AG04450 (cell line): ENCODE data around the gene FGF14. TPM values are rescaled to one million over a fixed set of nuclear protein-coding genes. Genes with fewer than 3 reads are reported as not detected.

ENCODE experiments used
- CTCF ChIA-PET: fragments of 300-600, 350-600 bp; formaldehyde crosslinking; extraction: SDS; loops from one replicate; lab custom pipeline; 2022; ENCODE audit warnings: antibody characterized with exemption, inconsistent platforms; lab: Charles Lee
- POLR2A ChIA-PET: fragments of 350-600 bp; formaldehyde crosslinking; extraction: SDS; loops from one replicate; lab custom pipeline; 2021; ENCODE audit warnings: antibody characterized with exemption, inconsistent platforms; lab: Yijun Ruan, JAX
- DNase-seq: peaks from one replicate; pipeline ENCODE4 v3.0.0-alpha.2; 2011; ENCODE audit warnings: low read depth, low spot score
- H3K27ac ChIP-seq: one replicate; pipeline ENCODE4 v1.5.1; 2012; ENCODE audit warnings: low read depth, low read length, control low read depth
- H3K27me3 ChIP-seq: one replicate; pipeline ENCODE4 v1.6.0; 2012; ENCODE audit warnings: low read length; ENCODE audit not compliant: control insufficient read depth, insufficient read depth
- H3K4me3 ChIP-seq: 2 replicates; pipeline ENCODE4 v1.5.1; 2011; ENCODE audit warnings: mild to moderate bottlenecking, low read depth, low read length, control low read depth
- H3K9me3 ChIP-seq: 2 replicates; pipeline ENCODE4 v1.5.1; 2012; ENCODE audit warnings: low read length; ENCODE audit not compliant: control insufficient read depth, insufficient read depth
- polyA plus RNA-seq: library from polyadenylated mRNA; depleted of rRNA; stranded (reverse); fragments of >200 nt; gene quantifications from 2 replicates; pipeline ENCODE4 v1.2.3, GENCODE V29; 2011
- TF ChIP-seq, protein P1 (sequence below): IDR thresholded peaks from 2 replicates; pipeline ENCODE4 v1.5.1; 2011; ENCODE audit warnings: low read depth, low read length, control low read depth, inconsistent platforms

The FGF14 gene
- polyA plus RNA-seq, 1 experiment: 0.01 TPM

DNA sequence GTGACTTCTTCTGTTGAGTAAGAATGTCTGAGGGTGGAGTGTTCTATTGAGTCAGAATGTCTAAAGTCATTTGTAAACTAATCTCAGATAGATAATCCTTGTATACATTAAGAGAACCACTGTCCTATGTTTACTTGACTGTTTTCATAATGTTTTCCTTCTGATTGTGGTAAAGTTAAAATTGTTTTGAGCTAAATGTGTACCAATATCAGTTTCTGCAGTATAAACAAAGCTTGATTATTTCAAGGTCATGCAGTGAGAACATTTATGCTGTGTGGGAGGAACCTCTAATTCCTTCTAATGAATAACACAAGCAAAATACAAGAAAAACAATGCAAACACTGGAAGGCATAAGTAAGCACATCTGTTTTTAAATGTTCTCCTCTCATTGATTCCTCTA lies 434.6 kb downstream of the FGF14 start:
- Histone ChIP-seq H3K27me3 (no peaks in the 10 kb centered on the region), H3K4me3 (no peak overlapping the region), H3K9me3 (no peaks in the 10 kb centered on the region), H3K27ac (no peak overlapping the region)
- DNase-seq: no peak
- TF ChIP-seq, protein P1, sequence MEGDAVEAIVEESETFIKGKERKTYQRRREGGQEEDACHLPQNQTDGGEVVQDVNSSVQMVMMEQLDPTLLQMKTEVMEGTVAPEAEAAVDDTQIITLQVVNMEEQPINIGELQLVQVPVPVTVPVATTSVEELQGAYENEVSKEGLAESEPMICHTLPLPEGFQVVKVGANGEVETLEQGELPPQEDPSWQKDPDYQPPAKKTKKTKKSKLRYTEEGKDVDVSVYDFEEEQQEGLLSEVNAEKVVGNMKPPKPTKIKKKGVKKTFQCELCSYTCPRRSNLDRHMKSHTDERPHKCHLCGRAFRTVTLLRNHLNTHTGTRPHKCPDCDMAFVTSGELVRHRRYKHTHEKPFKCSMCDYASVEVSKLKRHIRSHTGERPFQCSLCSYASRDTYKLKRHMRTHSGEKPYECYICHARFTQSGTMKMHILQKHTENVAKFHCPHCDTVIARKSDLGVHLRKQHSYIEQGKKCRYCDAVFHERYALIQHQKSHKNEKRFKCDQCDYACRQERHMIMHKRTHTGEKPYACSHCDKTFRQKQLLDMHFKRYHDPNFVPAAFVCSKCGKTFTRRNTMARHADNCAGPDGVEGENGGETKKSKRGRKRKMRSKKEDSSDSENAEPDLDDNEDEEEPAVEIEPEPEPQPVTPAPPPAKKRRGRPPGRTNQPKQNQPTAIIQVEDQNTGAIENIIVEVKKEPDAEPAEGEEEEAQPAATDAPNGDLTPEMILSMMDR: no peak
- ChIA-PET CTCF (no interaction called here), POLR2A (no interaction called here)

DNA sequence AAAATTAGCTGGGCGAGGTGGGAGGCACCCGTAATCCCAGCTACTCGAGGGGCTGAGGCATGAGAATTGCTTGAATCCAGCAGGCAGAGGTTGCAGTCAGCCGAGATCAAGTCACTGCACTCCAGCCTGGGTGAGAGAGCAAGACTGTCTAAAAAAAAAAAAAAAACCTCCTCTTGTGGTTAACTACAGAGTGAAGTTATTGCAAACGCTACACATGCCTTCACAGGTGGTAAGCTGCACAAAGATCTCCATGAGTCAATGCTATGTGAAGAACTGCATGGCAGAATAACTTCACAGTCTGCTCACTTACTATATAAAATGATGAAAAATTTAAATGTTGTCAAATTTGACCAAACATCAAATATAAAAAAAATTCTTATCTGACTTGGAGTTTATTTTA lies 436.8 kb downstream of the FGF14 start:
- ChIA-PET CTCF (no interaction called here), POLR2A (no interaction called here)
- TF ChIP-seq, protein P1: no peak
- DNase-seq: no peak
- Histone ChIP-seq H3K27ac (no peak overlapping the region), H3K9me3 (no peaks in the 10 kb centered on the region), H3K4me3 (no peak overlapping the region), H3K27me3 (no peaks in the 10 kb centered on the region)

DNA sequence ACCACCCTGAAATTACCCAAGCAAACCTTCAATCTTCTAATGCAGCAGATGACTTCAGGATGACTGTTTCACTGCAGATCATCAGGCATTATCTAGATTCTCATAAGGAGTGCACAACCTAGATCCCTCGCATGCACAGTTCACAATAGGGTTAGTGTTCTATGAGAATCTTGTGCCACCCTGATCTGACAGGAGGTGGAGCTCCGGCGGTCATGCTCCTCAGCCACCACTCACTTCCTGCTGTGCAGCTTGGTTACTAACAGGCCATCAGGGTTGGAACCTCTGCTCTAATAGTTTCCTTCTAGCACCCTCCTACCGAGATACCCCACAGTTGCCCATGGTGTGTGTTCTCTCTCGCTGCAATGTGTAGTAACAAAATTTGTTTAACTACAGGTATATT lies 442.8 kb downstream of the FGF14 start:
- Histone ChIP-seq H3K9me3 (no peaks in the 10 kb centered on the region), H3K27me3 (no peaks in the 10 kb centered on the region), H3K27ac (no peak overlapping the region), H3K4me3 (no peak overlapping the region)
- TF ChIP-seq, protein P1: no peak
- ChIA-PET POLR2A (no interaction called here), CTCF (no interaction called here)
- no peak for DNase-seq

DNA sequence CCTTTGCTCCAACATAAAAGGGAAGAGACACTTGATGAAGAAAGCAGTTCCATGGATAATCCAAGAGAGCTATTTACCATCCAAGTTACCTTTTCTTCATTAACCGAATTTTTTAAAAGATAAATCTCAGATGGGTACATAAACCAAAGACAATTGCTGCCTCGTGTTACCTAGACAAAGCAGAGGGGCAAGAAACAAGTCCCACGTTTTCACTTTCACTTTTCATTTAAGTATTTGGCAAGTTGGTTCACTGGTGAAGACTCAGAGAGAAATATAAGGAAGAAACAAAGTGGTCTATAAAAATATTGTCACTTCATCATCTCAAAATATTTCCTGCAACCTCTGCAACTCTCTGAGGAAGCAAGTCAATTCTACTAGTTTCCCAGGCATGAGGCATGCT lies 446.1 kb downstream of the FGF14 start:
- POLR2A ChIA-PET: no interaction called here
- Histone ChIP-seq H3K9me3 (no peaks in the 10 kb centered on the region), H3K27me3 (no peaks in the 10 kb centered on the region), H3K4me3 (no peak overlapping the region), H3K27ac (no peak overlapping the region)
- TF ChIP-seq, protein P1: no peak
- CTCF ChIA-PET: no interaction called here
- DNase-seq: no peak

DNA sequence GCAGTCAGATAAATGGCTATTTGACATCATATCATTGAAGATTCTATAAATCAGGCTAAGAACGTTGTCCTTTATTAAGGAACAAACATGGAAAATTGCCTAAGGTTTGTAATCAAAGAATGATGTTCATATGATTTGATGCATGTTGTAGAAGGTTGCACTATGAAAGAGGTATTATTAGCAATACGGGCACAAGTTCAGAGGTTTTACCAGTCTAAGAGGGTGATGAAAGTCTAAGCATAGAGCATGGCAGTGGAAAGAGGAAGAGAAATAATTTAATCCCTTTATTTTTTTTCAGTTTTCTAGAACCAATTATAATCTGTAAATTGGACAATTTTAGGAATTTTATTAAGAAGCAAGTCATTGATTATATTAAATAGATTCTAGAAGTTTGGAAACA lies 450.7 kb downstream of the FGF14 start:
- no peak for DNase-seq
- H3K4me3 ChIP-seq: no peak overlapping the region
- H3K9me3 ChIP-seq: no peaks in the 10 kb centered on the region
- CTCF ChIA-PET: no interaction called here
- H3K27ac ChIP-seq: no peak overlapping the region
- no peaks in the 10 kb centered on the region for H3K27me3 ChIP-seq
- POLR2A ChIA-PET: no interaction called here
- TF ChIP-seq, protein P1: no peak
